Stimulated activated CD8-positive, alpha-beta memory T cell treated with anti-CD3 and anti-CD28 coated beads, Interleukin-12 subunit alpha, Interleukin-12 subunit beta, amount 100 ng/mL, for 24 hours (primary cell): ENCODE data around the gene TMOD3.

Source experiments
- DNase-seq: peaks from one replicate; pipeline ENCODE4 v3.0.0-alpha.2; 2020; ENCODE audit errors: extremely low read depth

TMOD3 gene

GRCh38 chr15:51907136-51907862, 77.8 kb downstream of the TMOD3 start:
- no peak for DNase-seq

DNA sequence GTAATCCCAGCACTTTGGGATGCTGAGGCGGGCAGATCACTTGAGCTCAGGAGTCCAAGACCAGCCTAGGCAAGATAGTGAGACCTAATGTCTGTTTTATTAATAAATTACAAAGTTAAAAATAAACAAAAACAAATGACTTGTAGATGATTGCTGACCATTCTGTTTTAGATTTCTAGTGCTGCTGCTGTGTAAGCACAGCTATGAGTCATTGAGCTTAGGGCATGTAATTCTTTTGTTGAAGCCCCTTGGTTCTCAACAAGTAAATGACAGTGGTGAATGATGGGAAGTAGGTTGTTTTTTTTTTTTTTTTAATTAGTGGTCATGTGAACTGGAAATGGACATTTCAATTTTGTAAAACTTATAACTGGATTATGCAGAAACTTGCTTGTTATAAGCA, 78.9 kb downstream of the TMOD3 start:
- DNase-seq = no peak

- DNase-seq = no peak
Measured at GRCh38 chr15:51909584-51909983, 80.1 kb downstream of the TMOD3 start.

DNA sequence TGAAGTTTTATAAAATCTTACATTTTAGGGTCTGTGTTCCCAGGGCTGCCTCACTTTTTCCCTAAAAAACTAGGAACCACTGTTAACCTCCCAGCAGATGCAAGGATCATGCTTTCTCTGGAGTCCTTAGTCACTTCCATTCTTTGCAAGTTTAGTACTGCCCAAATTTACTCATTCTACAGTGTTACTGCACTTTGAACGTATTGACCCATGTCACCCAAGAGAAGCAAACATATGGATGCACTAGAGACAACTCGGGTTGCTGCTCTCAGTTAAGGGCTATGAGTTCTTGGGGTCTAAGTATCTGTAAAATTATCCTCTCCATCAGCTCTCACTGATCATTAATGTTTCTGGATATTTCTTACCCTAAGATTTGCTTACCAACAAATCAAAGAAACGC, 83.1 kb downstream of the TMOD3 start:
- DNase-seq = no peak

DNA sequence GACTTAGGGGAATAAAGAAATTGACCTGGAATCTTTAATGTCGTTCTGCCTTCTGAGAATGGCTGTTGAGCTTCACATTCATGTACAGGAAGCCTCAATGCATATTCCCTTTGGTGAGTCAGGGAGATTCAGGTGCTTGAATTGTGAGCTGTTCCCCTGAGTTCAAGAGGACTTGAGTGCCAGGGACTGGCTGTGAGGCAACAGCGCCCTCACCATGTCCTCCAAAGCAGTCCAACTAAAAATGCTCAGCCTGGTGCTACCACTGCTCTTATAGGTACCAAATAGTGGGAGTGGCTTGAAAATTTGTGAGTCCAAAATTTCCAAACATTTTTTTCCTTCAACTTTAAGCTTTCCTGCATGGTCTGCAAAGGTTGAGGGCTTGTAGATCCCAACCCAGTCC, 88.0 kb downstream of the TMOD3 start:
- DNase-seq = no peak

DNA sequence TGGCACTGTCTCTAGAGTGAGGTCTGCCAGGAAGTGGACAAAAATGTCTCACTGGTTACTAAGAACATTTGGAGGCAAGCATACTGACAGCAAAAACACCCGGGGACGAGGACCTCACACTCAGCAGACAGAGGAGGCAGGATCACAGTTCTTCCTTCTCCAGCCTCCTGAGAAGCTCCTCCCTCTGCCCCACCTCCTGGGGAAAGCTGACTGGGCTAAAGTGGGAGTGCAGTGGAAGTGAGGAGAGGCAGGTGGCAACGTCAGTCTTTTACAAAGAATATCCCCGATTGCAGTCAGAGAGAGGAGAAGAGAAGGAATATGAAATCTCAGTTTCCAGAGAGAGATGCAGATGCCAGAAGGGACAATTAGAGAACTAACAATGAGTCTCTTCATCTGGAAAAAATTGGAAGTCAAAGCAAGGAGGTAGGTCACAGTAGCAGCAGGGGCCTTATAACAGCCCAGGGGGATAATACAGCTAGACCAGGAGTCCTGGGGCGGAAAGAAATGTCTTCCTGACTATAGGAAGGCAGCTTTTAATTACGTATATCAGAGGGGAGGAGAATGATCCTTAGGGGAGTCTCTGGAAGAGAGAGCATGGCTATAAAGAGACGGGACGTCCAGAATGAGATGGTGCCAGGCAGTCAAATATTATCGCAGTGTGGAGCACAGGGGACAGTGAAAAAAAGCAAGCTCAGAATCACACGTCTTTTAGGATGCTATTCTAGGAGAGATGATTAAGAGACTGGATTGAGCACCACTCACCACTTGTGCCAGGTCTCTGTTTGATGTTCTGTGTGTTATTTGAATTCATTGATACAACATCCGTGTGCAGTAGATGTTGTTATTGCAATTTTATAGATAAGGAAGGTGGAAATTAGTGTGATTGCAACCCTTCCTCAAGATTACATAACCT, 95.0 kb downstream of the TMOD3 start:
- no peak for DNase-seq

- no peak for DNase-seq
Measured at GRCh38 chr15:51926809-51927208, 97.4 kb downstream of the TMOD3 start.

DNA sequence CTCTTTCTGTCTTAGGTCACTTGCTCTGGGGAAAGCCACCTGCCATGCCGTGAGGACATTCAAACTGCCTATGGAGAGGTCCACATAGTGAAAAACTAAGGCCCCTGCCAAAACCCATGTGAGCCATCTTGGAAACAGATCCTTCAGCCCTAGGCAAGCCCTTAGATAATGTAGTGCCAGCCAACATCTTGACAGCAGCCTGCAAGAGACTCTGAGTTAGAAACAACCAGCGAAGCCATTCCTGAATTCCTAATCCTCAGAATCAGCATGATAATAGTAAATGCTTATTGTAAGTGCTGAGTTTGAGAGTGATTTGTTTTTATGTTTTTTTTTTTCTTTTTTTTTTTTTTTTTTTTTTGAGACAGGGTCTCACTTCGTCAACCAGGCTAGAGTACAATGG, 101.6 kb downstream of the TMOD3 start:
- DNase-seq = no peak

GRCh38 chr15:51931638-51932037, 102.2 kb downstream of the TMOD3 start:
- DNase-seq = no peak

GRCh38 chr15:51932161-51932560, 102.7 kb downstream of the TMOD3 start:
- no peak for DNase-seq

DNA sequence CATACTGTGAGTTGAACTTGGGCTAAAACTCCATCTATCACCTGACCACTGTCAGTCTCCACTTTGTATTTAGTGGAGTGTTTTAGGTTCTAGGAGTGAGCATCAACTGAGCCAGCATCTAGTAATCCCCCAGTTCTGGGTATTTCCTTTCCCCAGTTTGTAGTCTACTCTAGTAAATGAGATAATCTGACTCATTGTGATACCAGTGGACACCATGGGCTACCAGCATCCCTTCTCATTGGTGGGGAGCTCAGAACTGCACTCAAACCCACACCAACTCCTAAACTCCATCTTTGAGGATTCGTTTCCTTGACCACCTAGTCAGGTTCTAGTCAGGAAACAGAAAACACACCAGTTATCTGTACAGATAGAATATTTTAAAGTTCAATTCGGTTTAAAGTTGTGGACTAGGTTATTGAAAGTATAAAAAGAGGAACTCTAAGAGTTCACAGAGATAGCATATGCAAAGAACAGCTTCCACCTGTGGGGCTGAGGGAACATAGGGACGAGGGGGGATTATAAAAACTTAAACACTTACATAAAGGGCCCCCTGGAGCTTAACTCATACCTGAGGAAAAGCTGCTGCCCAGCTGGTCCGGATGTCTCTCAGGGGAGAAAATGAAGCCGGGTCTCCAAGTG, 106.1 kb downstream of the TMOD3 start:
- DNase-seq = no peak

DNA sequence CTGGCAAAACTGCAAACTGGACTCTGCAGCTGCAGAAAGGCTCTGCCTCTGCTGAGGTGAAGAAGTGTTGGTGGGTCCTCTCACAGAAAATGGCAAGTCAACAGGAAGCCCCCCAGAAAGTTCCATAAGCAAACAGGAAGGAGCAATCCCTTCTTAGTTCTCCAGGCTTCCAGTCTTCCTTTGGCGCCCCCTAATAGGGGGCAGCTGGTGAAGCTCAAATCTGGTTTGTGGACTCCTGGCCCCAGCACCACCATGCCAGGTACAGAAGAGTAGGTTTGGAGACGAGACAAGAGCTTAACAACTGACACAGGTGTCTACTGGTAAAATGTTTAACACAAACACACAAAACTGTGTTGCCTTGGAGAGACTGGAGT, 106.6 kb downstream of the TMOD3 start:
- DNase-seq = no peak

DNA sequence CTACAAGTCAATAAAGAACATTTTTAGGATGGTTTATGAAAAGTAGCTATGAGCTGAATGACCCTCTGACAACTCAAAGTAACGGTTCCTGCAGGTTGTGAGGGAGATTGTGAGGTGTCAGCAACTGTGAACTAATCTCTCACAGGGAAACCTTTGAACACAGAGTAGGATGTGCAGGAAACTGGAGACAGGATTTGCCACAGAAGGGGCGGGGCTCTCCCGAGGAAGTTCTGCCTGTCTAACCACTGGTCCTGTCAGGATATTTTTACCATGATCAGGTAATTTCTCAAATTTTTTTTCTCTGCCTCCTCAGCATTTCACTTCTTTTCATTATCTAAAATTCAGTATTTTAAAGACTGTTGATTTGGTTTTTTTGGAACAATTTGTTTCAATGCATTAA, 108.8 kb downstream of the TMOD3 start:
- no peak for DNase-seq

- no peak for DNase-seq
Measured at GRCh38 chr15:51939216-51939615, 109.8 kb downstream of the TMOD3 start.

- DNase-seq = no peak
Measured at GRCh38 chr15:51947124-51947523, 117.7 kb downstream of the TMOD3 start.

DNA sequence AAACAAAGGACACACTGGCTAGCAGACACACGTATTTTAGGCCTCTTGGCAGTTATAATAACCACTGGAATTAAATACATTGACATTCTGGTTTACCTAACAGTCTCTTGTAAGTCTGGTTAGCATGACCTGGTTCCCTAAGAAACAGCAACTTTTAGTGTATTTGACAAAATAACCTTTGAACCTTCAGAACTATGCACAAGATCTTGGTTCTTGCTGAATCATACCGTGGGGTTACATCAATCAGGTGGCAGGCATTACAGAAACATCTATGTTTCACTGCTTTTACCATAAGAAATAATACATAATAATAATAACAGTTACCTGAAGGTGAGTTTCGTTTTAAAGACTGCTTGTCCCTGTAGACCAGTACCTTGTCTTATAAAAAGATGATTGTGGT, 123.4 kb downstream of the TMOD3 start:
- DNase-seq = no peak

GRCh38 chr15:51955504-51955903, 126.1 kb downstream of the TMOD3 start:
- no peak for DNase-seq
